Stimulated activated CD4-positive, alpha-beta T cell treated with anti-CD3 and anti-CD28 coated beads, Interleukin-4, amount 100 ng/mL, for 48 hours (primary cell): ENCODE measurements around the gene NXPH1.

Experiments used
- DNase-seq, 2 donors: peaks; one replicate each; pipeline ENCODE4 v3.0.0-alpha.2; 2020; ENCODE audit warnings: low read depth in 2 of 2

The NXPH1 gene

DNA sequence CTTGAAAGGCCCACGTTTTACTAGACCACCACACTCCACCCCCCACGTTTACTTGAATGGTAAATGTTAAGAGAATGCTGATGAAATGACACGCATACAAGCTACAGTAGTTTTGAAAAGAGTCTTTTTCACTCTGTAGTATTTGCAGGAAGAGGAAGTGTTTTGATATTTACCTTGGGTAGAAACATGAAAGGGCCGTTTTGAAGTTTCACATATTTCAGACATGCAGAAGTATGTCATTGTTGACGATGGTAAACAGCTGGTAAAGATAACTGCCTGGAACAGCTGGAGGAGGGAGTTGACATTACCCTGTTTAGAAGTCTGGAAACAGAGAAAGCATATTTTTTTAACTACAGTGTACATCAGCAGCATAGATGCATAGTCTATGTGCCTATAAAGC is 160.7 kb downstream of the NXPH1 start:
- DNase-seq: no peak

DNA sequence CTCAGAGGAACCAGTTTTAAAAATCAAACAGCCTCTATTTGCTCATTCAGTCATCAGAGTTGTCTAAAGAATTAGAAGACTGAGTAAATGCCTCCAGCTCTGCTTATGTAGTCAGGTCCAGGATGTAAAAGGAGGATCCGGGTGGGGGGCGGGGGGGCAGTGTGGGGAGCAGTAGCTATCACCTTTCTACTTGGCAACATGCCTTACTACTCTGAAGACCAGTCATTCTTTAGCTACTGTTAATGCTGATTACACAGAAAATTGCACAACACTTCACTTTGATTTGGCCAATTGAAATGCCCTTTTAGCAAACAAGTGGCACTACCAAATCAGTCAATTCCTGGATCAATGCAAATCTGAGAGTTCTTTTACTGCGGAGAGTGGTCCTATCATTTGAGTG is 164.2 kb downstream of the NXPH1 start:
- no peak for DNase-seq

DNA sequence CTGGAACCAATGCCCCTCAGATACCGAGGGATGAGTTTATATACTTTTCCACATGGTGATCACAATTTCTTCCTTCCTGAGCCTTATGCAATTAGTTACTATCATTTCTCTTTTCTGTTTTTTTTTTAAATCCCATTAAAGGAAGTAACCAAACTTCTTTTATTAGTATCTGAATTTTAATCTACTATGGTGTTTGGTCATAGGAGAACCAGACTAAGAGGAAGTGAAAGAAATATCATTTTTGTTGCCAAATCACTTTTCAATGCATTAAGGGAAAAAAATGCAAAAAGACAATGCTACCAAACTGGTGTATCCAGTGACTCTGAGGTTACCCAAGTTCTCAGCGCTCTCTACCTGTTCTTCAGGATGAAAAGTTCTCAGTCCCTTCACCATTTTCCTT is 167.7 kb downstream of the NXPH1 start:
- no peak for DNase-seq

DNA sequence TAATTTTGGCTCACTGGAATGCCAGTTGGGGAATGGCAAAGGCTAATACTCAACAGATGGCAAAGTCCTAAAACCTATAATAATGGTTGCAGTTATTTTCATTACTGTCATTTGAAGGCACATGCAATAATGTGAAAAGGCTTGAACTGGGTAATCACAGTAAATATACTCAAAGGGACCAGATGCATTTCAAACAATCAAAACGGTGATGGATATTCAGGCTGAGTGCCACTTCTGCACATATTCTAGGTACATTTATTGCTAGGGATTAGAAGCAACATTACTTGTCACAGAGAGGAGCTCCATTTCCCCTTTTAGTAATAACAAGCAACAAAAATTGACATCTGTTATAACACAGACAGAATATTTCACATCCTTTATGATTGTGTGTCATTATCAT is 171.8 kb downstream of the NXPH1 start:
- DNase-seq: no peak

DNA sequence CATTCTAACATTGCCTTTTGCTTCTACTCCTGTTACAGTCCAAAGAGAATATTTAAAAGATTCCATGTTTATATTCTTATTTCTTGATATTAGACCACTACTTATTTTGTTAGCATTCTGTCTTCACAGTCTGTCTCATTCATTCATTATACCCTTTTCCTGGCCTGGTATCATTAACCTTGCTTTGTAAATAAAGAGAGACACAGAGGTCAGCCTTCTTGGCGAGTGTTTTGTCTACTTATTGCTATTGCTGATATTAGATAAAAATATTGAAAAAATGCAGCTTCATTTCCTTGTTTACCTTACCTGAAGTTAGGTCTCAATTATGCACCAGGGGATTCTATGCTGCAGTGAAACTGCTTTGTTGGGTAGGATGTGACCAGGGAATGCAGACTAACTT is 179.2 kb downstream of the NXPH1 start:
- DNase-seq: no peak

GRCh38 chr7:8613191-8613590 is 179.8 kb downstream of the NXPH1 start:
- no peak for DNase-seq

- DNase-seq: no peak
These were observed 181.6 kb downstream of the NXPH1 start for GRCh38 chr7:8615019-8615418.

DNA sequence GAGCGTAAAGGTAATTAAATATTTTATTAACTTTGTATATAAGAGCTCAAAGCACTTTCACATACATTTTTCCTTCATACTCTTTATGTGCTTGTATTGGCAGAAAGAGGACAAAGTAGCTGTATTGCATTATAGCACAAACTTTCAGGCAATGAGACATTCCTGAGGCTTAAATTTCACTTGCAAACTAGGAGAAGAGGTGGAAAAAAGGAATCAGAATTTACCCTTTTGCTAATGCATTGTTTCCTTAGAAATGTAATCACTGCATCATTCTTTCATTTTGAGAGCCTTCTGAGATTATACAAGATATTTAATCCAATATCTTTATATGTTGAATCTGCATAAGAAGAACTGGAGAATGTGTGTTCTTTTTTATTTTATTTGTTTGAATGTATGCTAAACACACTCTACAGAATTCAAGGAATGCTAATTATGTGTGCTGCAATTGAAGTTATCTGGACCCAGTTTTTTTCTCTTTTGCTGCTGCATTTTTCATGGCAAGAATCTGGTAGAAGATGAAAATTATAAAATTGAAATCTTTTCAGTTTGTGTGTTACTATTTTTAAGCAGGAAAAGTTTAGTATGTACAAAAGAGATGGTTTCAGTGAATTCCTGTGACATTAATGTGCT is 185.1 kb downstream of the NXPH1 start:
- DNase-seq: no peak

GRCh38 chr7:8620169-8620568 is 186.8 kb downstream of the NXPH1 start:
- DNase-seq: no peak

DNA sequence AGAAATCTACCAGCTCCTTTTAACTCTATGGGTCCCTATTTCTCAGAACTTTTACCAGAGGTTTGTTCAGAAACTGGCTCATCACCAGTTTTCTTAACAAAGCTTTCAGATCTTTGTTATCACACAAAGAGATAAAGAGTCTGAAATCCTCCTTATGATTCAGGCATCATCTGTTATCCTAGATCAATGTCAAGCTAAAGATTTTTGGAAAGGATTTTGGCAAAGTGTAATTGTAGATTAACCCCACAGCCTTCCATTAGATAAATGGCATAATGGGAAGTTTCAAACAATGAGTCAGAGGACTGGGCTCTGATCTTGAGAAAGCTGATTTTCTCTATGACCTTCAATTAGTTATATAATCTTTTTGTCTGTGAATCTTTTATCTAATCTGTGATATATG is 192.2 kb downstream of the NXPH1 start:
- no peak for DNase-seq

DNA sequence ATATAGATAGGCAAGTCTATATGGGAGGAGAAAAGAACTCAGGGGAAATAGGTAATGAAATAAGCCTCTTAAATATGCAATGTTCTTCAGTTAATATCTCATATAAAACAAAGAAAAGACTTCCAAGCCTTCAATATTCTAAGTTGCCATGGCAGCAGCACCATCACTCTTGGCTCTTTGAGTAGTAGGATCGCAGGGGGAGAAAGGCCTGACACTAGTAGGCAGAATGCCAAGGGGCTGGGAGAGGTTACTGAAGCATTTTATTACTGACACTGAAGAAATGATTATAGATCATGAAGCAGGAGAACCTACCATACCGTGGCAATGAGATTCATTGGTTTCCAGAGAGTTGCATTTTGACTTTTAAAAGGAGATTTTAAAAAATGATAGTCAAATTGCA is 193.9 kb downstream of the NXPH1 start:
- DNase-seq: no peak

DNA sequence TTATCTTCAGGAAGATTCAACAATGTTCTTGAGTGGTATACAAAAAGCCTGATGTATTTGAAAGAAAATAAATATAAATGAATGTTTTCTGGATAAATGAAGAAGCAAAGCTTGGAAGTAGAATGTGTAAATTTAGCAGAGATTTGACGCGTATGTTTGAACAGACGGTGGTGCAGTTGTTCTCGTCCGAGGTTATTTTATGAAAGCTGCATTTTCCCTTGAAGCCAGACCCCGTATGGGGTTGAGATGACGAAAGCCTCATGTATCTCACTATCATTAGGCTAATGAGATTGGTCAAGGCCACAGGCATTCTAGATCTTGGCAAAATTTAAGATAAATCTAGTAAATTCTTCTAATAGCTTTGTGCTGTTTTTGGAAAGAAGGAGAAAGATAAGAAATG is 195.2 kb downstream of the NXPH1 start:
- DNase-seq: no peak

DNA sequence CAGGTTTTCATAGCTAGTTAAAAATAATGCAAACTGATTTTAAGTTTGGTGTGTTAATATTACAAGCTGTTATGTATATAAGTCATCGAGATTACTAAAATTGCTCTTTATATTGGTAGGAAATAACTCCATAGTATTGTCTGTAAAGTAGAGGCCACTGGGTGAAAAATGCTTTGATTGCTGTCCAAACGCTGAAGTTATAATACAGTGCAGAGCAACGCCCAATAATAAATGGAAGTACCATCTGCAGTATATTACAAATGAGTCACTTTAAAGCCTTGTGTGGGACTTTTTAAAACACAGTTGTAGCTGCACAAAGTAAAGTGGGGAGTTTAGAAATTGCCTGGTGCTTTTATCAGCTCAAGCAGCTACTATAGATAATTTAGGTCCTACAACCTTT is 196.1 kb downstream of the NXPH1 start:
- DNase-seq: no peak

DNA sequence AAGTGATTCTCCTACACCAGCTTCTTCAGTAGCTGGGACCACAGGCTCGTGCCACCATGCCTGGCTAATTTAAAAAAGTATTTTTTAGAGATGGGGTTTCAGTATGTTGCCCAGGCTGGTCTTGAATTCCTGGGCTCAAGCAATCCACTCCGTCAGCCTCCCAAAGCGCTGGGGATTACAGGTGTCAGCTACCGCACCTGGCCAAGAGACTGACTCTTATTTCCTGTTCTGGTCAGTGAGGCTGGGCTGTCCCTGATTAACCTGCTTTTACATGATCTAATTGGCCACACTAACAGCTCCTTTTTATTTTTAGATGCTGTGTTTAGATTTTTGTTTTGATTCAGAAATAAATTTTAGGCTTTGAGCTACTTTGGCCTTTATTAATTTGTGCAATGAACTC is 203.9 kb downstream of the NXPH1 start:
- no peak for DNase-seq

DNA sequence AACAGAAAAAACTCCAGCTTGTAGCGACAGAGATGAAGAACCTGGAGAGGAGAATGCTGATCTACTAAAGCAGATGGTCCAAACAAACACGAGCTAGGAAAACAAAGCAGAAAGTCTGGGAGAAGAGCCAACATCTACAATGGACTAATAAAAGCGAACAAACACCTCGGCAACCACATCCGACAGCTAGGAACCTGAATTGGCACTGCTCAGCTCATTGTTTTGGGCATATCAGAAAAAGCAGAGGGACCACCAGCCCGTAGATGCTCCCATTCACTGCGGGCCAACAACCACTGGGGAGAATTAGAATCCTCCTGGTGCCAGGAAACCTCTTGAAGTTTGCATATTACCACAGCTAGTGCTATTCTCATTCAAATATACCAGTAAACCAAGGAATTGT is 204.7 kb downstream of the NXPH1 start:
- no peak for DNase-seq

- DNase-seq: no peak
These were observed 206.3 kb downstream of the NXPH1 start for GRCh38 chr7:8639668-8640067.

DNA sequence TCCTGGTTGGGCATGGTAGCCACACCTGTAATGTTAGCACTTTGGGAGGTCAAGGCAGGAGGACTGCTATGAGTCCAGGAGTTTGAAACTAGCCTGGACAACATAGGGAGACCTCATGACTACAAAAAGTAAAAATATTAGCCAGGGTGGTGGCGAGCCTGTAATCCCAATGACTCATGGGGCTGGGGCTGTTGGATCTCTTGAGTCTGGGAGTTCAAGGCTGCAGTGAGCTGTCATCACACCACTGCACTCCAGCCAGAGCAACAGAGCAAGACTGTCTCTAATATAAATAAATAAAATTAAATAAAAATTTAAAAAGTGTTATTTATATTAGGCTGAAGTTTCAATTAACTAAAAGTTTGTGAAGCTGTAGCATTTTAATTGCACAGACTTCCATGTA is 207.3 kb downstream of the NXPH1 start:
- DNase-seq: no peak

DNA sequence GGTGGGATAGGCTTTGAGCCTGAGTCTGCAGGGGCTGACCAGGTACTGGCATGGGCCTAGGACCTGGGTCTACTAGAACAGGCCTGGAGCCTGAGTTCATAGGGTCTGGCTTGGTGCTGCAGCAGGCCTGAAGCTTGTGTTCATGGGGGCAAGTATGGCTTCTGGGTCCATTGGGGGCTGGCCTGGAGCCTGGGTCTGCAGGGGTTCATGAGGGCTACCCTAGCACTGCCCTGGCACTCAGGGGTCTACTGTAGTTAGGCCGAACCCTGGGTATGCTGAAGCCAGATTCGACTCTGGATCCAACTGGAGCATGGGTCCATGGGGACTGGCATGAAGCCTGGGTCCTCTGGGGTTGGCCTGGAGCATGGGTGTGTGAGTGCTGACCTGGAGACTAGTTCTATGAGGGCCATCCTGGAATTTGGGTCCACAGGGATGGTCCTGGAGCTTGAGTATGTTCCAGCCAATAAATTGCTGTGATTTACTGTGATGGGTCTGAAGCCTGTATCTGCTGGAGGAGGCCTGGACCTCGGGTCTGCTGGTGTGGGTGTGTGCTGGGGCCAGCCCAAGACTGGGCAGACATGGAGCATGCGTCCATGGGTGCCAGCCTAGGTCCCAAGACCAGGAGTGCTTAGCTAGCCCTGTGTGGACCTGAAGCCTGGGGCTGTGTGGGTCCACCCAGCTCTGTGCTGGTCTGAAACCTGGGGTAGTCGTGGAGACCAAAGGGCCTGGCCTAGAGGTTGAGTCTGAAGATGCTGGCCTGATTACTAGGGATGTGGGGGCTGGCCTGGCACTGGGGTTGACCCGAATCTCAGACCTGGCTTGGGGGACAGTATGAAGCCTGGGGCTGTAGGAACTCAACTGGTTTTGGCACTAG is 235.5 kb downstream of the NXPH1 start:
- no peak for DNase-seq

DNA sequence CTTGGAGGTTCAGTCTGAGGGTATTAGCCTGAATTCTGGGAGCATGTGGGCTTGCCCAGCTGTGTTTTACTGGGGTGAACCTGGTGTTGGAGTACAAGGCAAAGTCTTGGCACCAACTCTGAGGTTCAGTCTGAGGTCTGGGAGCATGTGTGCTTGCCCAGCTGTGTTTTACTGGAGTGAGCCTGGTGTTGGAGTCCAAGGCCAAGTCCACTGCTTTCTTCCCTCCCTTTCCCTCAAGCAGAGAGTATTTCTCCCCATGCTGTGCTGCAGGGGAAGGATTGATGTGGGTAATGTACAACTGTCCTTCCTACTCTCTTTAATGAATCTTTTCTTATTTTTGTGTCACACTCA is 236.1 kb downstream of the NXPH1 start:
- no peak for DNase-seq

DNA sequence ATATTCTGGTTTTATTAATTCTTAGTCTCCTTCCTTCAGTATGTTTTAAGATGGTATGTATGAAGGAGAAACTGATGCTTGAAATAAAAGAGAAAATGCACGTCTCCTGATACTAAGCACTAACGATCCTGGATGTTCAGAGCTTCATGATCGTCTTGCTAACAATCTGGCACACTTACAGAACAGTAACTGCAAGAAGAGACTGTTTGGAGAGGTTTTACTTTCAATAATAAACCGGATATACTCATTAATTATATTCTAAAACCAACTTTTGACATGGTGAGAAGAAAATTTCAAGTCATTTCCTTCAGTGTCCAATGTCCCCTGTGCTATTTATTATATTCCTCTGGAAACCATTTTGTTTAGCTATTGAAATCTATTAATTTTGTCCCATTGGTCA is 251.0 kb downstream of the NXPH1 start:
- no peak for DNase-seq

- DNase-seq: no peak
These were observed 266.6 kb downstream of the NXPH1 start for GRCh38 chr7:8699875-8700624.

DNA sequence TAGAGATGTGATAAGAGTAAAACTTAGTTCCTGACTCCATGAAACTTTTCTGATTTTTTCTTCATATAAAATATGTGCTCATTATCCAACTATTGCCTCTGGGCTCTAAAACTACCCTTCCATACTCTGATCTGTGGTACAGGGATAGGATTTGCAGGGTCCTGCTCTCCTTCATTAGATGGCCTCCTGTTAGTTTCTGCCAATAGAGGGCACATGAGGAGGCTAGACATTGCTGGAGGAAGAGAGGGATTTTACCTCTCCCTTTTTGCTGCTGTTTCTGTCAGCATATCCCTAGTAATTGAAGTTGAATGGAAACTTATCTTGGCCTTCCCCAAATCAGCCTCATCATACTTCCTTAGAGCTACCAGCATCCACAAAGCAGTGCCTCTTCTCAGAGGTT is 269.4 kb downstream of the NXPH1 start:
- no peak for DNase-seq

GRCh38 chr7:8710124-8710523 is 276.7 kb downstream of the NXPH1 start:
- no peak for DNase-seq
